ENCODE results near the gene ILF3. TPM values are rescaled to one million over a fixed set of nuclear protein-coding genes. Genes with fewer than 3 reads are reported as not detected.

ILF3 gene
- total RNA-seq, 1 donor from 2014 or later: 125 TPM

DNA sequence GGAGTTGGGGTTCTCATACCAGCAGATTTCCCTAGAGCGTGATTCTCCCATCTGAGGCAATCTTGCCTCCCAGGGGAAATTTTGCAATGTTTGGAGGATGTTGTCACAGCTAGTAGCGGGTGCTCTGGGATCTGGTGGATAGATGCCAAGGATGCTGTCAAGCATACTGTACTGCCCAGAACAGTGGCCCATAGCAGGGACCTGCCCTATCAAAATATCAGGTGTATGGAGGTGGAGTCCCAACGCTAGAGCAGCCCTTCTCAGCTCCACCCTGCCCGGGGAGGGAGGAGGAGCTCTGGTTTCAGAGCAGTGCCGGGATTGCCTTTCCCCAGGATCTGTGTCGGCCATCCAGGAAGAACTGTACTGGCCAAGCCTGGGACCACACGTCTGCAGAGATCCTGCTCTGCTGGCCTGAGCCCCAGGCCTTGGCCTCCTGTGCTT lies 36.2 kb downstream of the ILF3 start:
- peak; percentile 26 for DNase-seq (ENCODE audit: low read depth)
- no peak overlapping the region for H3K4me3 ChIP-seq (ENCODE audit: low read depth, low read length)
- TF ChIP-seq, protein P1, sequence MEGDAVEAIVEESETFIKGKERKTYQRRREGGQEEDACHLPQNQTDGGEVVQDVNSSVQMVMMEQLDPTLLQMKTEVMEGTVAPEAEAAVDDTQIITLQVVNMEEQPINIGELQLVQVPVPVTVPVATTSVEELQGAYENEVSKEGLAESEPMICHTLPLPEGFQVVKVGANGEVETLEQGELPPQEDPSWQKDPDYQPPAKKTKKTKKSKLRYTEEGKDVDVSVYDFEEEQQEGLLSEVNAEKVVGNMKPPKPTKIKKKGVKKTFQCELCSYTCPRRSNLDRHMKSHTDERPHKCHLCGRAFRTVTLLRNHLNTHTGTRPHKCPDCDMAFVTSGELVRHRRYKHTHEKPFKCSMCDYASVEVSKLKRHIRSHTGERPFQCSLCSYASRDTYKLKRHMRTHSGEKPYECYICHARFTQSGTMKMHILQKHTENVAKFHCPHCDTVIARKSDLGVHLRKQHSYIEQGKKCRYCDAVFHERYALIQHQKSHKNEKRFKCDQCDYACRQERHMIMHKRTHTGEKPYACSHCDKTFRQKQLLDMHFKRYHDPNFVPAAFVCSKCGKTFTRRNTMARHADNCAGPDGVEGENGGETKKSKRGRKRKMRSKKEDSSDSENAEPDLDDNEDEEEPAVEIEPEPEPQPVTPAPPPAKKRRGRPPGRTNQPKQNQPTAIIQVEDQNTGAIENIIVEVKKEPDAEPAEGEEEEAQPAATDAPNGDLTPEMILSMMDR (conservative IDR thresholded peaks at IDR 0.05; ENCODE audit: low read depth, low read length): no peak

DNA sequence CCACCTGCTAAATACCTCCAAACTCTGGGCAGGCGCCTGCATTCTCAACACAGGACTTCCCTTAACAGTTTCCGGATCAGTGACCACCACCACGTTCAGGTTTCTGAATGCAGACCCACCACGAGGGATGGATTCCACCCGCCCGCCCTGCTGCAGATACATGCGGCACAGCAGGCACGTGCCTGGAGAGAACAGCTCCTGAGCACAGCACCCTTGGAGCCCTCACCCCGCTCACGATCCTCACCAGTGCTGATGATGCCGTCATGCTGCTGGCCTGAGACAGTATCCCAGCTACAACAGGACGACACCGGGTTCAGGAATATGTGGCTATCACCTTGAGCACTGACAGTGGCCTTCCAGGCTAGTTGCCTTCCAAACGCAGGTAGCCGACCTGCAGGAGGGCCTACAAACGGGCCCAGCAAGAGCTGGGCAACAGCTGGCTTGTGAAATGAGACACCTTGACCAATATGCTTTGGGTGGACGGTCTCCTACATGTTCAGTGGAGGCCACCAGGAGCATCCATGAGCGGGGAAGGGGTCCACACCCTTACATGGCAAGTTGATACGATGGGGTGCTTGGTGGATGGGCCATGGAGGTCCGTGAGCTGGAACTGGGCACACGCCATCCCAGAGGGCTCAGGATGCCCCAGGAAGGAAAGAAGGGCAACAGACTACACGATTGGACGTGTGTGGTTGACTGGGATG lies 37.2 kb downstream of the ILF3 start:
- TF ChIP-seq, protein P1 (conservative IDR thresholded peaks at IDR 0.05; ENCODE audit: low read depth, low read length): no peak
- H3K4me3 ChIP-seq (ENCODE audit: low read depth, low read length): no peak overlapping the region
- DNase-seq (ENCODE audit: low read depth): no peak

DNA sequence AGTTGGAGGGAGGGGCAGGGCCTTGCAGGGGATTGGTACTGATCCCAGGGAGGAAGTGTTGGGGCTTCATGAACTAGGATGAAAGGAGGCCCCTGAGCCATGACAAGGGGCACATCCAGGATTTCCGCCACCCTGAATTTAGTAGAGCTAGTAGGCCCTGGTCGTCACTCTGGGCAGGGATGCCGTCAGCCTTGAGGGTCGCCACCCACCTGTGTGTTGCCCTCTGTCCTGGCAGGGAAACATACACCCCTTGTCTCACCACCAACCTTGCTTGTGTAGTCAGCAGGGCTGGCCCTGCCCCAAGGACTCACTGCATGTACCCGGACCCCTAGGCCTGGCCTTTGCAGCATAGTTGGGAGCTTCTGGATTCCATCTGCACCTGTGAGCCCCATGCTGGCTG lies 37.7 kb downstream of the ILF3 start:
- TF ChIP-seq, protein P1 (conservative IDR thresholded peaks at IDR 0.05; ENCODE audit: low read depth, low read length): no peak
- H3K4me3 ChIP-seq (ENCODE audit: low read depth, low read length): no peak overlapping the region
- no peak for DNase-seq (ENCODE audit: low read depth)

DNA sequence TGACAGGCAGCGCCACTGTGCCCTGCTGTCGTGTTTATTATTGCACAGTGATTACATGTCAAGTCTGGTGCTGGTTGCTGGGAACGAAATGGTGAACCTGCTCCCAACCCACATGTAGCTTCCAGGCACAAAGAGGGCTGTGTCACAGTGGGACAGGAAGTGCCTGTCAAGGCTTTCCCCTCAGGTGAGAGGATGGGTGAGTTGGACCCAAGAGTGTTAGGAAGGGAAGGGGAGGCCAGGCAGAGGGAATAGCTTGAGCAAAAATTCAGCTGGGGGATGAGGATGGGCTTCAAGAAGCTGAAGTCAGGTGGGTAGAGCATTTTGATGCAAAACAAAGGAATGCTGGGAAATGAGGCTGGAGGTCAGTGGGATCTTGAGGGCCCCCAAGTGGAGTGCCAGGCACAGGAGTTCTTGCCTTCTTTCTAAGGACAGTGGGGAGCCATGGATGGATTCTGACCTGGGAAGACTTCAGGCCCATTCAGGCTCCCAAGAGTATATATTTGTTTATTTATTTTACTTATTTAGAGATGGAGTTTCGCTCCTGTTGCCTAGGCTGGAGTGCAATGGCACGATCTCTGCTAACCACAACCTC lies 38.6 kb downstream of the ILF3 start:
- TF ChIP-seq, protein P1 (conservative IDR thresholded peaks at IDR 0.05; ENCODE audit: low read depth, low read length): no peak
- H3K4me3 ChIP-seq (ENCODE audit: low read depth, low read length): no peak overlapping the region
- DNase-seq (ENCODE audit: low read depth): no peak

DNA sequence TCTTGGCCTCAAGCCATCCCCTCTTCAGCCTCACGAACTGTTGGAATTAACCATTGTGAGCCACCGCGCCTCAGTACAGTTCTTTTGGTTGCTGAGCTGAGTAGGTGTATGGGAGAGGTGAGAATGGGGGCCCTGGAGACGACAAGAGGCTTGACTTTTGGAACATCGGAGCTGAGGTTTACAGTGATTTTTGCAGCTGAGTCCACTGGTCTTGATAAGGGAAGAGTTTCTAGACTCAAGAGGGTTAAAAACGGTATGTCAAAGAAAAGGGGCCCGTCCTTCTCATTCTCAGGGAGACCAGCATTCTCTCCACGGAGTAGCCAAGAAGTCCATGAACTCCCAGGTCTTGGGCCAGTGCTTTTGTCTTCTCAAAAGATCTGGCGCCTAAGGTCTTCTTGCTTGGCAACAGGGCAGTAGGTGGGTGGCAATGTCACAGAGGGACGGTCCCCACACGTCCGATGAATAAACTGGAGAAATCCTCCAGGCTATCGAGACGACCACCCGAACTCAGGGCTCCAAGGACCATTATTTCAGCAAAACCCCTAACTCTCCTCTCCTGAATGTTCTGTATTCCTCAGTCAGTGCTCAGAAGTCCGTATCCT lies 40.7 kb downstream of the ILF3 start:
- TF ChIP-seq, protein P1 (conservative IDR thresholded peaks at IDR 0.05; ENCODE audit: low read depth, low read length): no peak
- no peak for DNase-seq (ENCODE audit: low read depth)
- H3K4me3 ChIP-seq (ENCODE audit: low read depth, low read length): no peak overlapping the region

DNA sequence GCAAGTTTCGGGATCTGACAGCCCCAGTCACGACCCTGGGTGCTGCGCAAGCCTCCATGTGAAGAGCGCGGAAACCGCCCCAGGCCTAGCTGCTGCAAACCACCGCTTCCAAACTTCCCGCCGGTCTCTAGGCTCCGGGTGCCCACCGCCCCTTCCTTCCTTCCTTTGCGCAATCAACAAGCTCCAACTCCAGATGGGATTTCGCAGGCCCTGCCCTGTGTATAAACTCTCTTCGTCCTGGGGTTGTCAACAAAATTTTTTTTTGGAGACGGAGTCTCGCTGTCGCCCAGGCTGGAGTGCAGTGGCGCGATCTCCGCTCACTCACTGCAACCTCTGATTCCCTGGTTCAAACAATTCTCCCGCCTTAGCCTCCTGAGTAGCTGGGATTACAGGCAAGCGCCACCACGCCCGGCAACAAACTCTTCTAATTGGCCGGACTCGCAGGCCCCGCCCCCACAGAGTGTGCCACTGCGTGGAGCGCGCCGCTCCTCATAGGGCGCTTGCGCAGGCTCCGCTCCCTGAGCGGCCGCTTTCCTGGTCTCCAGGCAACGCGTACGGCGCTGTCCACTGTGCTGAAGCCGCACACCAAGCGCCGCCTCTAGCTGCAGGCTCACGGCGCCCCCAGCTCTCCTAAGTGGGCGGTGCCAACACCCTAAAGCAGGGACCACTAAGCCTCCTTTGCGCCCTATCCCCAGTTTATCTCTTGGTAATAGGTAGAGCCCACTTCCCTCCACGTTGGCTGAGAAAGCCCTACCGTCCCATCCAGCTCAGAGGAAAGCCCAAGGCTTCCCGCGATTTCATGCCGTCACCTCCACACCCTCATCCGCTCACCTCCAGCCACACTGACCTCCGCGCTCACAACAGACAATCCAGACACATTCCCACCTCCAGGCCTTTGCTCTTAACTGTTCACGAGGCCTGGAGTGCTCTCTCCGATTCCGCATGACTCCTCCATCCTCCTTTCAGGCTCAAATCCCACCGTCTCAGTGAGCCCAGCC lies 41.6 kb downstream of the ILF3 start:
- TF ChIP-seq, protein P1 (conservative IDR thresholded peaks at IDR 0.05; ENCODE audit: low read depth, low read length): no peak
- peak; percentile 32 for DNase-seq (ENCODE audit: low read depth)
- peak overlapping the region; percentile 38 for H3K4me3 ChIP-seq (ENCODE audit: low read depth, low read length)

Data from epithelial cell of proximal tubule (primary cell).